Central memory CD4-positive, alpha-beta T cell (primary cell): ENCODE measurements around the gene LALBA.
"Not testable (repeated sequence)": the region's sequence is repeated elsewhere in the genome, so short reads cannot be mapped to it uniquely, and the experiment has no call there.

Experiments used
- DNase-seq: peaks from one replicate; pipeline ENCODE4 v3.0.0; 2022

LALBA gene

GRCh38 chr12:48527891-48528670 lies 41.8 kb downstream of the LALBA start:
- DNase-seq: no peak

DNA sequence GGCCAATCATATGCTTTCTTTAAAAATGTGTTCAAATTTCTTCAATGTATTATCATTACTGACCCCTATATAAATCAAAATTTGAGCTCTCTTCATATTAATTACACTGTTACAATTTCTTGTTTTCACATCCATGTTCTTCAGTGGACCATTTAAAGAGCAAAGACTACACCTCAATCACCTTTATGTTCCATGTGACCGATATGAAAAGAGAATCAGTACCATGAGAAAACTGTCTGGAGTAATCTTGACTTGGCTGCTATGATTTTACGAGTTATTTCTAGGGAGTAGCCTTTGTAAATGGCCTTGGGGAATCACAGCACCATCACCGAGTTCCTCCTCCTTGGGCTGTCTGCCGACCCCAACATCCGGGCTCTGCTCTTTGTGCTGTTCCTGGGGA lies 44.5 kb downstream of the LALBA start, which contains the start of gene OR8S1:
Gene OR8S1 (plus strand): TSS at position 301 of the 400 bp plus-strand sequence. CDS start 0 bp downstream, at position 301.
- no peak for DNase-seq

DNA sequence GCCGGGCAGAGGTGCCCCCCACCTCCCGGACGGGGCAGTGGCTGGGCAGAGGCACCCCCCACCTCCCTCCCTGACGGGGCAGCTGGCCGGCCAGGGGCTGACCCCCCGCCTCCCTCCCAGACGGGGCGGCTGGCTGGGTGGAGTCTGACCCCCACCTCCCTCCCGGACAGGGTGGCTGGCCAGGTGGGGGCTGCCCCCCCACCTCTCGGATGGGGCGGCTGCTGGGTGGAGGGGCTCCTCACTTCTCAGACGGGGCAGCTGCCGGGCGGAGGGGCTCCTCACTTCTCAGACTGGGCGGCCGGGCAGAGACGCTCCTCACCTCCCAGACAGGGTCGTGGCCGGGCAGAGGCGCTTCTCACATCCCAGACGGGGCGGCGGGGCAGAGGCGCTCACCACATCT lies 49.5 kb downstream of the LALBA start:
- DNase-seq: not testable (repeated sequence)
